ENCODE measurements around the gene DLGAP4. TPM values are rescaled to one million over a fixed set of nuclear protein-coding genes. Genes with fewer than 3 reads are reported as not detected.

The DLGAP4 gene
- total and polyA plus RNA-seq, 2 of the 13 experiments (the other 11 are each of a cell fraction or from before 2014, with no cell fraction given), result 15.2 to 26.7 TPM

- TF ChIP-seq RARA (CRISPR knock-in tag; IDR thresholded peaks at IDR 0.05) (no peak), TRIM22 (IDR thresholded peaks at IDR 0.05) (no peak), ASH2L (IDR thresholded peaks at IDR 0.05; ENCODE audit: insufficient read length, low read depth, low read length) (no peak), ETV5 (CRISPR knock-in tag; IDR thresholded peaks at IDR 0.05; ENCODE audit: borderline replicate concordance) (no peak; the same call in 1 of the 2 replicates), FUBP1 (CRISPR knock-in tag; IDR thresholded peaks at IDR 0.05; ENCODE audit: borderline replicate concordance) (no peak), FOSL1 (CRISPR knock-in tag; IDR thresholded peaks at IDR 0.05; ENCODE audit: borderline replicate concordance) (no peak), ZNF709 (CRISPR knock-in tag; IDR thresholded peaks at IDR 0.05) (no peak), DZIP1 (CRISPR knock-in tag; IDR thresholded peaks at IDR 0.05) (no peak), NFAT5 (CRISPR knock-in tag; IDR thresholded peaks at IDR 0.05) (no peak), HNRNPH1 (optimal IDR thresholded peaks at IDR 0.05; ENCODE audit: low read depth, low read length) (no peak), ZNF792 (CRISPR knock-in tag; IDR thresholded peaks at IDR 0.05) (peak; percentile 52; the same call in 1 of the 2 replicates), ZBTB21 (CRISPR knock-in tag; IDR thresholded peaks at IDR 0.05) (no peak), ZNF678 (CRISPR knock-in tag; IDR thresholded peaks at IDR 0.05) (no peak), STAT6 (CRISPR knock-in tag; IDR thresholded peaks at IDR 0.05; ENCODE audit: borderline replicate concordance) (no peak)
Measured at GRCh38 chr20:36399147-36399968, 93.2 kb downstream of the DLGAP4 start (continued).

Measured in HepG2 (cell line).